ENCODE data around the gene GP1BA.

DNA sequence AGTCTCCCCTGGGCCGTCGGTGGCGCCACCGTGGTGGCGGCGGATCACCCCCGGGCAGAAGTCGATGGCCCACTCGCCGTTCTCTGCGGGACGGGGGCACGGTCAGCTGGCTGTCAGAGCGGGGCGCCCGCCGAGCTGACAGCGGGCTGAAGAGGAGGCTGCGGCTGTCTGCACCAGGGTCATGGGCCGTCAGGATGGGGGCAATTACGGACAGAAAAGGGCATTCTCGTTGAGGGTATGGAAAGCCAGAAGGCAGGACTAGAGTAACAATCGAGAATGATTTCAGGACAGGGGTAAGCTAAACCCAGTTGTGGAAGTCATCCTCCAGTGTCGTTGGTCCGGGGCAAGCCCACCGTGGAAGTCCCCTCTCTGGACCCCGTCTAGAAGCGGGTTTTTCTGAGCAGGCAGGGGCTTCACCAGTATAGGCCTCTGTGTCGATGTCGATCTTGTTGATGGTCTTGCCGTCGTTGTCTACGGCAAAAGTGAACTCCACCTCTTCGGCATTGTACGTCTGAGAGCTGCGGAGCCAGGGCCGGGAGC, 30.9 kb upstream of the GP1BA start:
- TF ChIP-seq, protein P1, sequence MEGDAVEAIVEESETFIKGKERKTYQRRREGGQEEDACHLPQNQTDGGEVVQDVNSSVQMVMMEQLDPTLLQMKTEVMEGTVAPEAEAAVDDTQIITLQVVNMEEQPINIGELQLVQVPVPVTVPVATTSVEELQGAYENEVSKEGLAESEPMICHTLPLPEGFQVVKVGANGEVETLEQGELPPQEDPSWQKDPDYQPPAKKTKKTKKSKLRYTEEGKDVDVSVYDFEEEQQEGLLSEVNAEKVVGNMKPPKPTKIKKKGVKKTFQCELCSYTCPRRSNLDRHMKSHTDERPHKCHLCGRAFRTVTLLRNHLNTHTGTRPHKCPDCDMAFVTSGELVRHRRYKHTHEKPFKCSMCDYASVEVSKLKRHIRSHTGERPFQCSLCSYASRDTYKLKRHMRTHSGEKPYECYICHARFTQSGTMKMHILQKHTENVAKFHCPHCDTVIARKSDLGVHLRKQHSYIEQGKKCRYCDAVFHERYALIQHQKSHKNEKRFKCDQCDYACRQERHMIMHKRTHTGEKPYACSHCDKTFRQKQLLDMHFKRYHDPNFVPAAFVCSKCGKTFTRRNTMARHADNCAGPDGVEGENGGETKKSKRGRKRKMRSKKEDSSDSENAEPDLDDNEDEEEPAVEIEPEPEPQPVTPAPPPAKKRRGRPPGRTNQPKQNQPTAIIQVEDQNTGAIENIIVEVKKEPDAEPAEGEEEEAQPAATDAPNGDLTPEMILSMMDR (IDR thresholded peaks at IDR 0.05; ENCODE audit: low read length), result no peak
- TF ChIP-seq EZH2 (IDR thresholded peaks at IDR 0.05; ENCODE audit: borderline replicate concordance, low read length), result no peak

Measured in OCI-LY1 (cell line).